ENCODE measurements around the gene RGS1.

Gene RGS1

GRCh38 chr1:192566657-192567056, 8.9 kb upstream of the RGS1 start:
- TF ChIP-seq CEBPB (IDR thresholded peaks at IDR 0.05) (no peak), RAD21 (IDR thresholded peaks at IDR 0.05; ENCODE audit: low read depth) (no peak), TEAD4 (IDR thresholded peaks at IDR 0.05) (no peak), NFIC (IDR thresholded peaks at IDR 0.05) (no peak), CREB1 (IDR thresholded peaks at IDR 0.05; ENCODE audit: low read depth) (no peak), EGR1 (IDR thresholded peaks at IDR 0.05) (no peak), TAF1 (IDR thresholded peaks at IDR 0.05; ENCODE audit: low read depth) (no peak), ZBTB7A (IDR thresholded peaks at IDR 0.05; ENCODE audit: low read depth) (no peak), FOXM1 (IDR thresholded peaks at IDR 0.05; ENCODE audit: borderline replicate concordance, low read depth) (no peak), REST (IDR thresholded peaks at IDR 0.05; ENCODE audit: low read depth) (no peak)

GRCh38 chr1:192568063-192568462, 7.5 kb upstream of the RGS1 start:
- no peak for TF ChIP-seq CEBPB (IDR thresholded peaks at IDR 0.05)
- TF ChIP-seq USF1 (IDR thresholded peaks at IDR 0.05): no peak
- no peak for TF ChIP-seq CREB1 (IDR thresholded peaks at IDR 0.05; ENCODE audit: low read depth)
- no peak for TF ChIP-seq ZBTB7A (IDR thresholded peaks at IDR 0.05; ENCODE audit: low read depth)
- no peak for TF ChIP-seq NFIC (IDR thresholded peaks at IDR 0.05)
- TF ChIP-seq EGR1 (IDR thresholded peaks at IDR 0.05): no peak
- TF ChIP-seq RAD21 (IDR thresholded peaks at IDR 0.05; ENCODE audit: low read depth): no peak
- no peak for TF ChIP-seq TEAD4 (IDR thresholded peaks at IDR 0.05)
- no peak for TF ChIP-seq REST (IDR thresholded peaks at IDR 0.05; ENCODE audit: low read depth)
- TF ChIP-seq TCF12 (IDR thresholded peaks at IDR 0.05; ENCODE audit: low read depth): no peak
- no peak for TF ChIP-seq YY1 (IDR thresholded peaks at IDR 0.05; ENCODE audit: low read depth)
- TF ChIP-seq FOXM1 (IDR thresholded peaks at IDR 0.05; ENCODE audit: borderline replicate concordance, low read depth): no peak
- no peak for TF ChIP-seq MAX (IDR thresholded peaks at IDR 0.05)
- no peak for TF ChIP-seq TAF1 (IDR thresholded peaks at IDR 0.05; ENCODE audit: low read depth)
- TF ChIP-seq EP300 (IDR thresholded peaks at IDR 0.05; ENCODE audit: borderline replicate concordance): no peak

GRCh38 chr1:192571668-192572067, 3.9 kb upstream of the RGS1 start:
- TF ChIP-seq ZBTB7A (IDR thresholded peaks at IDR 0.05; ENCODE audit: low read depth) (no peak), EGR1 (IDR thresholded peaks at IDR 0.05) (no peak), CREB1 (IDR thresholded peaks at IDR 0.05; ENCODE audit: low read depth) (no peak), TCF12 (IDR thresholded peaks at IDR 0.05; ENCODE audit: low read depth) (no peak)

- TF ChIP-seq NFIC (IDR thresholded peaks at IDR 0.05) (no peak), CREB1 (IDR thresholded peaks at IDR 0.05; ENCODE audit: low read depth) (no peak), USF1 (IDR thresholded peaks at IDR 0.05) (no peak), ZBTB7A (IDR thresholded peaks at IDR 0.05; ENCODE audit: low read depth) (no peak), TCF12 (IDR thresholded peaks at IDR 0.05; ENCODE audit: low read depth) (no peak), EGR1 (IDR thresholded peaks at IDR 0.05) (no peak)
Measured at GRCh38 chr1:192573499-192573898, 2.1 kb upstream of the RGS1 start.

- TF ChIP-seq TAF1 (IDR thresholded peaks at IDR 0.05; ENCODE audit: low read depth) (no peak), NFIC (IDR thresholded peaks at IDR 0.05) (no peak), USF1 (IDR thresholded peaks at IDR 0.05) (no peak), MAX (IDR thresholded peaks at IDR 0.05) (no peak), REST (IDR thresholded peaks at IDR 0.05; ENCODE audit: low read depth) (no peak), EP300 (IDR thresholded peaks at IDR 0.05; ENCODE audit: borderline replicate concordance) (no peak), TCF12 (IDR thresholded peaks at IDR 0.05; ENCODE audit: low read depth) (no peak), YY1 (IDR thresholded peaks at IDR 0.05; ENCODE audit: low read depth) (no peak), CEBPB (IDR thresholded peaks at IDR 0.05) (no peak), FOXM1 (IDR thresholded peaks at IDR 0.05; ENCODE audit: borderline replicate concordance, low read depth) (no peak), RAD21 (IDR thresholded peaks at IDR 0.05; ENCODE audit: low read depth) (no peak), CREB1 (IDR thresholded peaks at IDR 0.05; ENCODE audit: low read depth) (no peak)
Measured at GRCh38 chr1:192574073-192574472, 1.5 kb upstream of the RGS1 start.
